ENCODE data around the gene ENG.

GRCh38 chr9:127792417-127793031 is 61.9 kb downstream of the ENG start:
- TF ChIP-seq POLR2AphosphoS5 (IDR thresholded peaks at IDR 0.05) (no peak), CTCF (IDR thresholded peaks at IDR 0.05) (no peak), POLR2A (IDR thresholded peaks at IDR 0.05) (no peak), EP300 (IDR thresholded peaks at IDR 0.05) (no peak)

All from stomach (tissue), 4 donors.